Kidney (tissue), 14 donors: ENCODE measurements around the gene SH2D5. TPM values are rescaled to one million over a fixed set of nuclear protein-coding genes. Genes with fewer than 3 reads are reported as not detected.

Experiments used
- DNase-seq, 5 donors: peaks; one replicate each; pipeline ENCODE4 v3.0.0-alpha.2; 2013 to 2020
- FAIRE-seq: peaks from 2 replicates; lab custom pipeline; 2012; peaks lifted over from hg19 to GRCh38; lab: Jason Lieb, UNC
- H3K27ac ChIP-seq, 2 donors: one replicate each; pipeline ENCODE4 v1.7.0; 2013; ENCODE audit warnings: low read depth in 2 of 2, low read length in 2 of 2, inconsistent platforms in 1 of 2
- H3K27me3 ChIP-seq: one replicate; pipeline ENCODE4 v1.7.1; 2013; ENCODE audit warnings: low read length, inconsistent platforms; ENCODE audit not compliant: control insufficient read depth, insufficient read depth
- H3K36me3 ChIP-seq, 3 donors: one replicate each; pipeline versions ENCODE4 v1.7.0 to v1.7.1; 2013; ENCODE audit warnings: low read length in 3 of 3, control low read depth in 1 of 3, inconsistent platforms in 1 of 3; ENCODE audit not compliant: insufficient read depth in 3 of 3, control insufficient read depth in 2 of 3
- H3K4me1 ChIP-seq, 3 donors: one replicate each; pipeline versions ENCODE4 v1.7.0 to v1.7.1; 2013; ENCODE audit warnings: low read length in 3 of 3, inconsistent platforms in 1 of 3, low read depth in 1 of 3; ENCODE audit not compliant: control insufficient read depth in 2 of 3, insufficient read depth in 2 of 3
- H3K4me3 ChIP-seq, 3 donors: one replicate each; pipeline versions ENCODE4 v1.7.0 to v1.8.1; 2013; ENCODE audit warnings: low read length in 3 of 3, control low read depth in 1 of 3, inconsistent platforms in 1 of 3
- H3K9ac ChIP-seq, 3 donors: one replicate each; pipeline versions ENCODE4 v1.7.0 to v1.7.1; 2013; ENCODE audit warnings: low read length in 3 of 3, control low read depth in 1 of 3, inconsistent platforms in 1 of 3
- H3K9me3 ChIP-seq, 3 donors: one replicate each; pipeline versions ENCODE4 v1.7.0 to v1.7.1; 2013; ENCODE audit warnings: low read length in 3 of 3, control low read depth in 1 of 3, inconsistent platforms in 1 of 3; ENCODE audit not compliant: control insufficient read depth in 2 of 3, insufficient read depth in 1 of 3
- CTCF ChIP-seq: IDR thresholded peaks from 3 replicates; pipeline ENCODE4 v1.5.1; 2012; ENCODE audit warnings: mild to moderate bottlenecking, moderate library complexity, borderline replicate concordance; ENCODE audit not compliant: insufficient read depth; ENCODE audit errors: extremely low read depth
- intact Hi-C: fragments of 100-400 bp; cut with DNase I; formaldehyde crosslinking; loops from one replicate; pipeline ENCODE4 v1.11.1; 2022
- polyA plus RNA-seq: library from polyadenylated mRNA; stranded (reverse); fragments of 350-450 nt; fragmentation: Illumina TruSeq; extraction: RNeasy Lipid Tissue Mini Kit (QIAGEN cat#74804); gene quantifications from one replicate; pipeline ENCODE4 v1.2.3, GENCODE V29; 2014; ENCODE audit warnings: low read depth, low replicate concordance; ENCODE audit not compliant: insufficient read depth
- total RNA-seq: library from RNA; stranded (reverse); fragmentation: NEBNext Ultra II Directional; extraction: Animal tissue kit (Norgen Biotek cat#: 25700); gene quantifications from one replicate; pipeline ENCODE4 v1.2.1, GENCODE V29; 2021
- donor health status: control.
- donor health status: control.
- donor health status: control.
- donor health status: control.
- donor health status: control.
- donor health status: DM: yes; HTN: yes; CAD: no.
- donor health status: Normal renal cell carcinoma (clear cell type).

The SH2D5 gene
- total and polyA plus RNA-seq, 2 donors from 2014 or later, result 0.19 to 0.57 TPM

DNA sequence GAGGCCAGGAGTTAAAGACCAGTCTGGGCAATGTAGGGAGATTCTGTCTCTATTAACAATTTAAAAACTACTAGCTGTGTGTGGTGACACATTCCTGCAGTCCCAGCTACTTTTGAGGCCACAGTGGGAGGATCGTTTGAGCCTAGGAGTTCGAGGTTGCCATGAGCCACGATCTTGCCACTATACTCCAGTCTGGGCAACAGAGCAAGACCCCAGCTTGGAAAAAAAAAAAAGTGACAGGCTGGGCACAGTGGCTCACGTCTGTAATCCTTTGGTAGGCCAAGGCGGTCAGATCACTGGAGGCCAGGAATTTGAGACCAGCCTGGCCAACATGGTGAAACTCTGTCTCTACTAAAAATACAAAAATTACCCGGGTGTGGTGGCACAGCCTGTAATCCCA lies 27.8 kb upstream of the SH2D5 start:
- Histone ChIP-seq H3K4me3 (no peak overlapping the region), H3K27ac (no peak overlapping the region), H3K4me1 (no peaks in the 10 kb centered on the region), H3K36me3 (peaks cover 11 to 45% (median 24%) of the 10 kb centered on the region in 3 donors), H3K9me3 (no peaks in the 10 kb centered on the region), H3K9ac (no peak overlapping the region), H3K27me3 (no peaks in the 10 kb centered on the region)
- TF ChIP-seq CTCF, result no peak
- intact Hi-C loops, result no loop called here
- DNase-seq (no peak), FAIRE-seq (no peak)

DNA sequence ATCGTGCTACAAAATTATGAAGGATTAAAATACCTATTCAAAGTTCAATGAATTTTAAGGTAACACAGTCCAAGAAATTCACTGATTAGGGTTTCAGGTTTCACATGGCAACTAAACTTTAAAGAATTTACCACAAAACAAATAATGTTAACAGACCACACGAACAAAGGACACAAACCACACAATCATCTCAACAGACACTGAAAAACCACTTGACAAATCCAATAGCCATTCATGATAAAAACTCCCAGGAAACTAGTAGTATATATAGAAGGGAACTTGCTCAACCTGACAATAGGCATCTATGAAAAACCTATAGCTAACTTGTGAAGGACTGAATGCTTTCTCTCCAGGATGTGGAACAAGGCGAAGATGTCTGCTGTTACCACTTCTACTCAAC lies 21.1 kb upstream of the SH2D5 start:
- Histone ChIP-seq H3K4me1 (no peaks in the 10 kb centered on the region), H3K27me3 (no peaks in the 10 kb centered on the region), H3K9me3 (no peaks in the 10 kb centered on the region), H3K36me3 (peaks cover 0 to 35% (median 4%) of the 10 kb centered on the region in 3 donors), H3K4me3 (no peak overlapping the region), H3K27ac (no peak overlapping the region), H3K9ac (no peak overlapping the region)
- intact Hi-C loops, result no loop called here
- no peak for FAIRE-seq
- no peak for TF ChIP-seq CTCF
- no peak for DNase-seq

GRCh38 chr1:20751462-20751990 lies 19.0 kb upstream of the SH2D5 start:
- FAIRE-seq (no peak), DNase-seq (no peak)
- Histone ChIP-seq H3K4me1 (no peaks in the 10 kb centered on the region), H3K36me3 (peaks cover 0 to 45% (median 11%) of the 10 kb centered on the region in 3 donors), H3K27ac (no peak overlapping the region), H3K4me3 (no peak overlapping the region), H3K9me3 (no peaks in the 10 kb centered on the region), H3K27me3 (no peaks in the 10 kb centered on the region), H3K9ac (no peak overlapping the region)
- intact Hi-C loops, result no loop called here
- TF ChIP-seq CTCF, result no peak

DNA sequence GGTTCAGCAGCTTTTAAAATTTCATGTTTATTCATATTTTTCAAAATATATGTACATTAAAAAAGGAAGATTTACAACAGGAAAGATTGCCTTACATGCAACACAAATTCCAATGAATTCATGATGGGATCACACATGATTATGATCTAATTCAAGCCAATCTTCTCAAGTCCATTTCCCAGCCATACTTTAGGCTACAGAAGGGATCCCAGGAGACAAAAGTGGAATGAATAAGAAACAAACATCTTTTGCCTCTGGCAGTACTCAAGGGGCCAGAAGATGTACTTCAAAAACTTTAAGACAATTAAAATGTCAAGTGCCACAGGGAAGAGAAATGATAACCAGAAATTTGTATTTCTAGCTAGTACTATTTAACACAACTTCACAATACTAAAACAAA lies 10.2 kb upstream of the SH2D5 start:
- DNase-seq, result no peak
- FAIRE-seq, result no peak
- H3K4me3 ChIP-seq, result no peak overlapping the region
- H3K27ac ChIP-seq, result no peak overlapping the region
- H3K9me3 ChIP-seq, result no peaks in the 10 kb centered on the region
- H3K27me3 ChIP-seq, result no peaks in the 10 kb centered on the region
- intact Hi-C loops, result no loop called here
- no peaks in the 10 kb centered on the region for H3K4me1 ChIP-seq
- H3K36me3 ChIP-seq, result peaks cover 7 to 57% (median 27%) of the 10 kb centered on the region in 3 donors
- no peak for TF ChIP-seq CTCF
- H3K9ac ChIP-seq, result no peak overlapping the region
